Activated CD4-positive, alpha-beta T cell treated with anti-CD3 and anti-CD28 coated beads, Interleukin-2, amount 10 ng/mL, durations not matched to agents 24 days and 14 days (primary cell): ENCODE data around the gene THSD4. TPM values are rescaled to one million over a fixed set of nuclear protein-coding genes. Genes with fewer than 3 reads are reported as not detected.

ENCODE experiments used
- DNase-seq: peaks from one replicate; pipeline ENCODE4 v3.0.0; 2022
- H3K27ac Mint-ChIP-seq: one replicate; pipeline ENCODE4 v1.8.0; 2022; ENCODE audit warnings: mild to moderate bottlenecking, mixed read lengths
- H3K27me3 Mint-ChIP-seq: one replicate; pipeline ENCODE4 v1.8.0; 2022; ENCODE audit warnings: mixed read lengths
- H3K36me3 Mint-ChIP-seq: one replicate; pipeline ENCODE4 v1.8.0; 2022; ENCODE audit warnings: low read depth, mild to moderate bottlenecking, mixed read lengths
- H3K4me1 Mint-ChIP-seq: one replicate; pipeline ENCODE4 v1.8.0; 2021; ENCODE audit warnings: mixed read lengths
- H3K4me3 Mint-ChIP-seq: one replicate; pipeline ENCODE4 v1.8.0; 2022; ENCODE audit warnings: mild to moderate bottlenecking, moderate library complexity, mixed read lengths
- H3K9me3 Mint-ChIP-seq: one replicate; pipeline ENCODE4 v1.8.0; 2021; ENCODE audit warnings: mixed read lengths
- intact Hi-C: fragments of 100-400 bp; cut with micrococcal nuclease; formaldehyde crosslinking; loops from one replicate; pipeline ENCODE4 v1.15.1; 2023
- total RNA-seq: library from RNA; stranded (reverse); gene quantifications from 2 replicates; pipeline ENCODE4 v1.2.3, GENCODE V29; 2022

THSD4 gene
- total RNA-seq, 1 donor from 2014 or later = not detected

DNA sequence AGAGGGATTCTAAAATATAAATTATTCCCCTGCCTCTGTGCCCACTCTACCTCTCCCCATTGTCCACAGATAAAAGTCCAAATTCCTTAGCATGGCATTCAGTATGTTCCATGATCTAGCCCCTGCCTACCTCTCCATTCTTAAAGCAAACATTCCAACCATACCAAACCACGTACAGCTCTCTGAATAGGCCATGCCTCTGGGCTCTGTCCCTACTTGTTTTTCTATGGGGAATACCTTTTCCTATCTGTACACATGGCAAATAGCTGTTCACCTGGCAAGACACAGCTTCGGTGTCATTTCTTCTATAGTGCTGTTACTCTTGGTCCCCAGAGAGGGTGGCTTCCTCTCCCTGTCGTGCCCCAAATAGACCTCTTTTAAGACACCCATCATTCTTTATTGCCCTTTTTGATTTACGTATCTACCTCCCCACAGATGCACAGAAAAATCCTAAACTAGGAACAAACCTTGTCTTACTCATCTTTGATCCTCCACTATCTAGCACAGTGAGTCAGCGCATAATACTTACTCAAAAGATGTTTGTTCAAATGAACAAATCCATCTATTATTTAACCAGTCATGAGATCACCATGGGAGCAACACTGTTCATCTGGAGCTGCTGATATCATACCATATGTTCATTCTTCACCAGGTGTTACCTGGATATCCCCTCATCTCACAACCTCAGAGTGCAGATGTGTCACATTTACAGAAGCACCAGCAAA, 329.8 kb downstream of the THSD4 start:
- Mint-ChIP-seq H3K9me3 (no peaks in the 10 kb centered on the region), H3K4me1 (no peaks in the 10 kb centered on the region), H3K27ac (no peak overlapping the region), H3K36me3 (no peaks in the 10 kb centered on the region), H3K4me3 (no peak overlapping the region), H3K27me3 (peaks cover 4% of the 10 kb centered on the region)
- DNase-seq = no peak
- intact Hi-C loops = loop anchor here (10.0 kb wide), 1 partner anchor 620 kb away; no protein-coding TSS in a partner anchor

DNA sequence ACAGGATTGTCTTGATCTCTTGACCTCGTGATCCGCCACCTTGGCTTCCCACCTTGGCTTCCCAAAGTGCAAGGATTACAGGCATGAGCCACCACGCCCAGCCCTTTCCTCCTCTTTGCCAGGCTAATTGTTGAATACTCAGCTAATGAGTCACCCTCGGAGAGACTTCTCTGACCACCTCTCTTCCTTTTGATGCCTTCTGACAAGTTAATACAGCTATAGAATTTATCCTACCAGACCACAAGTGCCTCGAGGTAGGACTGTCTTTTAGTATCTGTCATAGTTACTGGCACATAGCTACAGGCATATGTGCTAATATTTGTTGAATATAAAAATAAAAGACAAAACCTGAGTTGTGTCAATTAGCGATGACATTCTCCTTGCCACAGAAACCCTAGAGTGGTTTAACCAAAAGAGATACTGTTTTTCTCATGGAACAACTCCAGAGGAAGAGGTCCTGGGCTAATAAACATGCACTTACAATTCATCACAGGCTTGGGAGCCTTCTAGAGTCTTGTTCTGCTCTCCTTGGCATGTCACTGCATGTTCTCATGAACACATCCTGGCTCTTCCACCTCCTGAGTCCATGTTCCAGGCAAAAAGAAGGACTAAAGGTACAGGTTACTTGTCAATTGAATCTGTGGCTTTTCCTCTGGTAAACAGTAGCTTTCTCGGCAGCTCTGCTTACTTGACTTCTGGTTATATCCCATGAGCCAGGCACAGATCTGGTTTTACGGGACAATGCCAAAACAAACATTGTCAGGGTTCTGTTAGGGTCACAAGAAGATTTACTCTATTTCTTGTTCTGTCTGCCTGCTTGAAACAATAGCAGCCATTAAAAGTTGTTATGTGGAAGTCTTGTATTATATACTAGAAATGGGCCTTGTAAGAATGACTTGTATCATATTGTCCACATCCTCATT, 332.3 kb downstream of the THSD4 start:
- Mint-ChIP-seq H3K36me3 (no peaks in the 10 kb centered on the region), H3K4me3 (no peak overlapping the region), H3K27ac (no peak overlapping the region), H3K27me3 (no peaks in the 10 kb centered on the region), H3K4me1 (no peaks in the 10 kb centered on the region), H3K9me3 (no peaks in the 10 kb centered on the region)
- DNase-seq = no peak
- intact Hi-C loops = loop anchor here (2.0 to 10.0 kb wide), 2 partner anchors 283 to 623 kb away; no protein-coding TSS in a partner anchor

DNA sequence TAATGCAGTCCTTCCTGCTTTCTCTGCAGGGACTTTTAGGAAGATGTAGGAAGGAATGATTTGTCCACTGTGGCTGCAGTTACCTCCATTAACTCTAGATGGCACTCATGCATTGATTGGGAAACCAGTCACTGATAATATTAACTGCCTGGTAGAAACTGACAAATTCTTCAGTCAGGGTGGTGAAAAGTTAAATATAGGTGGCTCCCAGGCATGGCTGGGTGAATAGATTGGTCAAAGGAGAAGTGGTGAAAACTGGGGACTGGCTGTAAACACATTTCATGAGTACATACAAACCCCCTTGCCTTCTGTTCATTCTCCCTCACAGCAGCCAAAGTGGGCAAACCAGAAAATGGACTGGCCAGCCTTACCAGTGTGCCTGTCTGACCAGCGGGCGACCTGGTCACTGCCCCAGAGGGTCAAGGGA, 333.4 kb downstream of the THSD4 start:
- Mint-ChIP-seq H3K36me3 (no peaks in the 10 kb centered on the region), H3K4me3 (no peak overlapping the region), H3K27me3 (no peaks in the 10 kb centered on the region), H3K4me1 (no peaks in the 10 kb centered on the region), H3K9me3 (no peaks in the 10 kb centered on the region), H3K27ac (no peak overlapping the region)
- no peak for DNase-seq
- intact Hi-C loops = loop anchor here (2.0 to 10.0 kb wide), 2 partner anchors 282 to 624 kb away; no protein-coding TSS in a partner anchor

DNA sequence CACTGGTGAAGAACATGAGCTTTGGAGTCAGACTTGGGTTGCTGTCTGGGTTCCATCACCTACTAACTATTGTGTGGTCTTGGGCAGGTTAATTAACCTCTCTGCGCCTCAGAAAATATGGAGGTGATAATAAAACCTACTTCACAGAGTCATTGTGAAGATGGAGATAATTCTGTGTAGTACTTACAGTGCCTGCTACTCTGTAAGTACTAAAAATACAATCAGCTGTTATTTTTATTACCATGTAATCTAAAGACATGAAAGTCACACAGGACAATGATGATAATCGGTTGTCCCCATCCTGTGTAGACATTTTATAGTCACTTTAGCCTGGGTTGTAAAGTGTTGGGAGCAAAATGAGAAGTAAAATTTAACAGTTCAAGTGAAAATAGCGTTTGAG, 334.1 kb downstream of the THSD4 start:
- Mint-ChIP-seq H3K4me1 (no peaks in the 10 kb centered on the region), H3K4me3 (no peak overlapping the region), H3K36me3 (no peaks in the 10 kb centered on the region), H3K9me3 (no peaks in the 10 kb centered on the region), H3K27me3 (no peaks in the 10 kb centered on the region), H3K27ac (no peak overlapping the region)
- DNase-seq = no peak
- intact Hi-C loops = loop anchor here (2.0 to 10.0 kb wide), 2 partner anchors 281 to 625 kb away; no protein-coding TSS in a partner anchor

DNA sequence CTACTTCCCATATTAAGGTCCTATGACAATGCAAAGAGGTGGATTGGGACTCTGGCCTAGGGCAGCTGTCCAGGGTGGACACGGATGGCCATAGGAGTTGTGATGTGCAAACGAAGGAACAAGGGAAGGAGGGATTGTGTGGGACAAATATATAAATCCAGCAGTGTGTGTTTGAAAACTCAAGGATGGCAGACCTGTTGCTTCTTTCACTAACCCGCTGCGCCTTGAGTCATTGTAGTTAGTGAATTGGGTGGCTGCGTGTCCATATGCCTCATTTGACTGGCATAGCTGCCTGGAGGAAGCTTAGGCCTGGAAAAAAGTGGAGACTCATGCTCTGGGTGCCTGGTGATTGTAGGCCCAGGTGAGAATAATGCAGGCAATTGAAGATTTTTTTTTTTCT, 334.7 kb downstream of the THSD4 start:
- DNase-seq = no peak
- H3K4me1 Mint-ChIP-seq = no peaks in the 10 kb centered on the region
- H3K9me3 Mint-ChIP-seq = no peaks in the 10 kb centered on the region
- no peaks in the 10 kb centered on the region for H3K36me3 Mint-ChIP-seq
- H3K4me3 Mint-ChIP-seq = no peak overlapping the region
- H3K27me3 Mint-ChIP-seq = no peaks in the 10 kb centered on the region
- intact Hi-C loops = loop anchor here (2.0 to 10.0 kb wide), 2 partner anchors 281 to 625 kb away; no protein-coding TSS in a partner anchor
- no peak overlapping the region for H3K27ac Mint-ChIP-seq

DNA sequence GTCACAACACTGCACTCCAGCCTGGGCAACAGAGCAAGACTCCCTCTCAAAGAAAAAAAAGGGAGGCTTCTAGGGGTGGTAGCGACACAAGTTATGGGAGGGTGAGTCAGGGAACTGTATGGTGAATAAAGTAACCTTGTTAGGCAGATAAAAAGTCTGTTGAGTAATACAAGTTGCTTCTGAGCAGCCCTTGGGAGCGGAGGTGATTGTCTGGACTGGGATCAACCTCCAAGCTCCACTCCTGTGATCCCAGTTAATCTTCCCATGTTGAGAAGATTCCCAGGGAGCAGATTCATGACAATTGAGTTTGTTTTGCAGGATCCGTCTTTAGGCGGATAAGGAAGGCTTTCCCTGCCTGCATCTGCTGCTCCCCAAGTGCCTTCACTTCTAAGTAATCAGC, 335.9 kb downstream of the THSD4 start:
- DNase-seq = no peak
- intact Hi-C loops = no loop called here
- Mint-ChIP-seq H3K4me3 (no peak overlapping the region), H3K36me3 (no peaks in the 10 kb centered on the region), H3K4me1 (no peaks in the 10 kb centered on the region), H3K27me3 (peaks cover 6% of the 10 kb centered on the region), H3K27ac (no peak overlapping the region), H3K9me3 (no peaks in the 10 kb centered on the region)

DNA sequence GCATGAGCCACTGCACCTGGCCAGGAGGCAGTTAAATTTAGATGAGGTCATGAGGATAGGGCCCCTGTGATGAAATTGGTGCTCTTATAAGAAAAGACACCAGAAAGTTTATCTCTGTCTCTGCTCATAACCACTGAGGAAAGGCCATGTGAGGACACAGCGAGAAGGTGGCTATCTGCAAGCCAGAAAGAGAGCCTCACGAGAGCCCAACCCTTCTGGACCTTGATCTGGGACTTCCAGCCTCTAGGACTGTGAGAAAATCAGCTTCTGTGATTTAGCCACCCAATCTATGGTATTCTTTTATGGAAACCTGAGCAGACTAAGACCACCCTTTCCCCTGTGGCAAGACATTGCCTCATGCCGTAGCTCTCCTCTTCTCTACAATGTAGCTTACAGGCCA, 337.6 kb downstream of the THSD4 start:
- no peak overlapping the region for H3K27ac Mint-ChIP-seq
- H3K4me3 Mint-ChIP-seq = no peak overlapping the region
- H3K36me3 Mint-ChIP-seq = no peaks in the 10 kb centered on the region
- DNase-seq = no peak
- intact Hi-C loops = no loop called here
- H3K4me1 Mint-ChIP-seq = no peaks in the 10 kb centered on the region
- H3K9me3 Mint-ChIP-seq = no peaks in the 10 kb centered on the region
- peaks cover 7% of the 10 kb centered on the region for H3K27me3 Mint-ChIP-seq

DNA sequence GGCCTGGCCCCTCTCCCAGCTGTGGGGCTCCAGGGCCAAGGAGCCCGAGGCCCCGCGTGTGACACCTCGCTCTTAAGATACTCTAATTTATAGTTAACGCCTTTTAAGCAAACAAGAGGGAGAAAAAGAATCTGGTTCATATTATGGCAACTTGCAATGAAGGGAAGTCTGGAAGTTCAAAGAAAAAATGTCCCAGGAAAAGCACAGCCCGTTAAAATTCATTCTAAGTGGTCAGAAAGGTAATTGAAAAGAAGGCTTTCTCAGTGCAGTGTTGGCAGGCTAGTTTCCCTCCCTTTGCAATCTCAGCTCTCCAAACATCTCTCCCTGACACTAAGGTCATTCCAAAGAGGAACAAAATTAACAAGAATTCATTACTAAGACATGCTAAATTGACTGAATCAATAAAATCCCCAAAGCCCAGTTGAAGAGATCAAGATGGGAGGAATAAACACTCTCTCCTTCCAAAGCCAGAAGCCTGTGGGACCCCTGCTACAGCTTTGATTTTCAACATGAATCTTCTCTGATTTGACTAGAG, 339.3 kb downstream of the THSD4 start:
- H3K4me1 Mint-ChIP-seq = no peaks in the 10 kb centered on the region
- peaks cover 8% of the 10 kb centered on the region for H3K27me3 Mint-ChIP-seq
- DNase-seq = no peak
- no peak overlapping the region for H3K4me3 Mint-ChIP-seq
- H3K9me3 Mint-ChIP-seq = no peaks in the 10 kb centered on the region
- H3K36me3 Mint-ChIP-seq = no peaks in the 10 kb centered on the region
- intact Hi-C loops = no loop called here
- H3K27ac Mint-ChIP-seq = no peak overlapping the region

DNA sequence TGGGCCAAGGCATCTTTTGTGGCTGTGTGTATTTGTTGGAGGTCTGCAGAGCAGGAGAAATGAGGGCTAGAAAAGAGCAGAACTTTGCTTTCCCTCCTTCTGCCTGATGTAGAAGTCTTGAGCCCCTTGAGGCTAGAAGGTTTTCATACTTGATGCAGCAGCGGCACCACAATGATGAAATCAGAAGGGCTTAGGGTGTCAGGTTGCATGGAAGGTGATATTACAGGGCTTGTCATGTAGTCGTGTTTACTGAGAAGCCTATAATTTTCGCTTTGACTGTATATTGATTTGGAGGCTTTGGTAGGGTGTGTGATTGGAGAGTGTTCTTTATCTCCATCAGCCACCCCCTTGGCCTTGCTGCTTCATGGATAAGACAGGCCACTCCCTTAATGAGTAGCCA, 339.8 kb downstream of the THSD4 start:
- peaks cover 8% of the 10 kb centered on the region for H3K27me3 Mint-ChIP-seq
- no peak overlapping the region for H3K4me3 Mint-ChIP-seq
- intact Hi-C loops = no loop called here
- no peak for DNase-seq
- no peak overlapping the region for H3K27ac Mint-ChIP-seq
- no peaks in the 10 kb centered on the region for H3K4me1 Mint-ChIP-seq
- no peaks in the 10 kb centered on the region for H3K36me3 Mint-ChIP-seq
- H3K9me3 Mint-ChIP-seq = no peaks in the 10 kb centered on the region

DNA sequence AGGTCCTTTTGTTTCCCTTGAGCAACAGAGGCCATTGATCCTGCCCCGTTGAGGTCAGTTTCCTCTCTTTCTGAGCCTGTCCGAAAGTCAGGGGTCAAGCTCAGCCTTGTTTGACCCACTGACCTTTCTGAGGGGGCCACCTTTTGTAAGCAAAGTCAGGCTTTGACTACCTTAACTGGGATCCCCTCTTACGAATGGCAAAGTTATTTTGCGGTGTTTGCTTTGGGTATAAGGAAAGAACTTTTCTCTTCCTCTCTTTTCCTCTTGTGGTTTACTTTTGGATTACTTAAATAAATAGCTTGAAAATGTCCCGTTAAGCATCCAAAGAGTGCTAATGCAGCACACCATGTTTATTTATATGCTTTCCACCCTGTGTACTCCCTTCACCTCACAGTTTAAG, 340.6 kb downstream of the THSD4 start:
- H3K27ac Mint-ChIP-seq = no peak overlapping the region
- no peak for DNase-seq
- no peak overlapping the region for H3K4me3 Mint-ChIP-seq
- no peaks in the 10 kb centered on the region for H3K36me3 Mint-ChIP-seq
- H3K4me1 Mint-ChIP-seq = no peaks in the 10 kb centered on the region
- intact Hi-C loops = no loop called here
- no peaks in the 10 kb centered on the region for H3K9me3 Mint-ChIP-seq
- peaks cover 8% of the 10 kb centered on the region for H3K27me3 Mint-ChIP-seq

DNA sequence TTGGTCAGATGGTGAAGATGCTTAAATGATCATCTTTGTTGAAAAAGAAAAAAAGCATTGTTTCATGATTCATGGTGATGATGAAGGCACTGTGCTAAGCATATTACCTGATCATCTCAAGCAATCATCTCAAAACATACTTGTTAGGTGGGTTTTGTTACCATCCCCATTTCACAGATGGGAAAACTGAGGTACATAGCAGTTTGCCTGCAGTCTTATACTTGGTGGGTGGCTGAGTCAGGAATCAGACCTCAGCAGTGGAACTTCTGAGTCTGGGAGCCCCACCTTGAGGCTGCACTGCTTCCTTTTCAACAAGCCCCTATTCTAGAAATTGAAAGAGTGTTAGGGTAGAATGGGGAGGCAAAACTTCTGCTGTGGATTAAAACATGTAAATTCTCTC, 341.1 kb downstream of the THSD4 start:
- no peaks in the 10 kb centered on the region for H3K4me1 Mint-ChIP-seq
- intact Hi-C loops = no loop called here
- H3K27me3 Mint-ChIP-seq = peaks cover 8% of the 10 kb centered on the region
- H3K9me3 Mint-ChIP-seq = no peaks in the 10 kb centered on the region
- DNase-seq = no peak
- H3K27ac Mint-ChIP-seq = no peak overlapping the region
- no peaks in the 10 kb centered on the region for H3K36me3 Mint-ChIP-seq
- no peak overlapping the region for H3K4me3 Mint-ChIP-seq

DNA sequence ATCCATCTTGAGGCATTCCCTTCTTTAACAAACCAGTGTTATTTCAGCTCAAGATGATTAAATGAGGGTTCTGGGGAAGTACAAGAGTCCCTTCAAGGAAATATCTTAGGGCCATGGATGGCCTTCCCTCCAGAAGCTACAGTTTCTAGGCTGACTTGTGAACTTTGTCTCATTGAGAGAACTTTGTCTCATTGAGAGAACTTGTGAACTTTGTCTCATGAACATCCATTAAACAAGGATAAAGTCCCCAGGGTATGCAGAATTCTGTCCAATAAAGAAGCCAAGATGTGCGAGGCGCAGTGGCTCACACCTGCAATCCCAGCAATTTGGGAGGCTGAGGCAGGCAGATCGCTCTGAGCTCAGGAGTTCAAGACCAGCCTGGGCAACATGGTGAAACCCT, 341.5 kb downstream of the THSD4 start:
- Mint-ChIP-seq H3K4me3 (no peak overlapping the region), H3K27ac (no peak overlapping the region), H3K27me3 (peaks cover 8% of the 10 kb centered on the region), H3K36me3 (no peaks in the 10 kb centered on the region), H3K4me1 (no peaks in the 10 kb centered on the region), H3K9me3 (no peaks in the 10 kb centered on the region)
- no peak for DNase-seq
- intact Hi-C loops = no loop called here

DNA sequence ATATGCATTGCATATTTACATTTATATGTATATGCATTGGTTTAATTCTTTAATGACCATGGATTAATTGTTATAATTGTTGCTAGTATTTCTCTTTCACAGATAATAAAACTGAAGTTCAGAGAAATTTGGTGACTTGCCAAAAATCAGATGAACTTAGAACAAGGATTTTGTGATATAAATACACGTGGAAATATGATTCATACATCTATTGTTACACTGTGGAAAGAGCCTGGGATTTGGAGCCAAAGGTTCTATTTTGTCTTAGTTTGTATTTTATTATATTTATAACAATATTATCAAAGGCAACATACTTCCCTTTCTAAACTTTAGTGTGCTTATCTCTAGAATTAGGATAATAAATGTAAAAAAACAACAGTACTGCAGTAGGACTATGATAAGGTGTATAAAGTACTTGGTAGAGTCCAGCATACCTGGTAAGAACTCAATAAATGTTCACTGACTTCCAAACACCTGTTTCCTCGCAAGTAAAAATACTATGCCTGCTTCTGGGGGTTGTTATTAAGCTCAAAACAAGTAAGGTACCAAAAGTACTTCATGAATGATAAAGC, 342.9 kb downstream of the THSD4 start:
- no peaks in the 10 kb centered on the region for H3K4me1 Mint-ChIP-seq
- peaks cover 11% of the 10 kb centered on the region for H3K27me3 Mint-ChIP-seq
- intact Hi-C loops = no loop called here
- no peaks in the 10 kb centered on the region for H3K9me3 Mint-ChIP-seq
- H3K27ac Mint-ChIP-seq = no peak overlapping the region
- no peak overlapping the region for H3K4me3 Mint-ChIP-seq
- no peak for DNase-seq
- no peaks in the 10 kb centered on the region for H3K36me3 Mint-ChIP-seq

DNA sequence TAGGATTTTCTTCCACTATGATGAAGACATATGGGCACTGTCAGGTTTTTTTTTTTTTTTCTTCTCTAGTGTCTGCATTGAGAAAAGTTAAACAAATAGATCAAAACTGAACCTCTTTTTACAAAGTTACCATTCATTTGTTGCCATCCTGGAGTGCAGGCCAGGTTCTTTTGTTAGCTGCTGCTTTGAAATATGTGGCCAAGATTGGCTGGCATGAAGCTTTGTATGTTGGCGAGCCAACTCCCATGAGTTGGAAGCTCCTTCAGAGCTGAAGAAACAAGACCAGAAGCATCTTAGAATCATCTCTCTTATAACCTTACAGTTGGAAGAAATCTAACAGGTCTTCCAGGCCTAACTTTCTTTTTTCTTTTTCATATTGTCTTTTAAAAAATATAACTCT, 346.5 kb downstream of the THSD4 start:
- intact Hi-C loops = no loop called here
- no peaks in the 10 kb centered on the region for H3K4me1 Mint-ChIP-seq
- H3K27ac Mint-ChIP-seq = no peak overlapping the region
- H3K9me3 Mint-ChIP-seq = no peaks in the 10 kb centered on the region
- DNase-seq = no peak
- H3K27me3 Mint-ChIP-seq = peaks cover 6% of the 10 kb centered on the region
- no peak overlapping the region for H3K4me3 Mint-ChIP-seq
- H3K36me3 Mint-ChIP-seq = no peaks in the 10 kb centered on the region
